NCI-H460 (cell line): ENCODE measurements around the gene LNX1. TPM values are rescaled to one million over a fixed set of nuclear protein-coding genes. Genes with fewer than 3 reads are reported as not detected.
"Not testable (repeated sequence)": the region's sequence is repeated elsewhere in the genome, so short reads cannot be mapped to it uniquely, and the experiment has no call there.

Experiments
- DNase-seq: peaks from one replicate; pipeline ENCODE4 v3.0.0-alpha.2; 2016; ENCODE audit warnings: low read depth; ENCODE audit errors: extremely low read depth
- total RNA-seq: library from RNA; depleted of rRNA; stranded (reverse); fragments of >200 nt; shearing (Covaris generic); gene quantifications from 2 replicates; pipeline ENCODE4 v1.2.3, GENCODE V29; 2014

Gene LNX1
- total RNA-seq, 1 experiment from 2014 or later, result not detected

- DNase-seq, result no peak
Measured at GRCh38 chr4:53477038-53477565, 114.2 kb downstream of the LNX1 start.

- no peak for DNase-seq
Measured at GRCh38 chr4:53476232-53477037, 114.9 kb downstream of the LNX1 start.

DNA sequence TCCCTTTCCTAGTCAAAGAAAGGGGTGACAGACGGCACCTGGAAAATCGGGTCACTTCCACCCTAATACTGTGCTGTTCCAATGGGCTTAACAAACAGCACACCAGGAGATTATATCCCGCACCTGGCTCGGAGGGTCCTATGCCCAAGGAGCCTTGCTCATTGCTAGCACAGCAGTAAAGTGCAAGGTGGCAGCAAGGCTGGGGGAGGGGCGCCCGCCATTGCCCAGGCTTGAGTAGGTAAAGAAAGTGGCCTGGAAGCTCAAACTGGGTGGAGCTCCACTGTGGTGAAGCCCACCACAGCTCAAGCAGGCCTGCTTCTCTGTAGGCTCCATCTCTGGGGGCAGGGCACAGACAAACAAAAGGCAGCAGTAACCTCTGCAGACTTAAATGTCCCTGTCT lies 124.7 kb downstream of the LNX1 start:
- not testable (repeated sequence) for DNase-seq

DNA sequence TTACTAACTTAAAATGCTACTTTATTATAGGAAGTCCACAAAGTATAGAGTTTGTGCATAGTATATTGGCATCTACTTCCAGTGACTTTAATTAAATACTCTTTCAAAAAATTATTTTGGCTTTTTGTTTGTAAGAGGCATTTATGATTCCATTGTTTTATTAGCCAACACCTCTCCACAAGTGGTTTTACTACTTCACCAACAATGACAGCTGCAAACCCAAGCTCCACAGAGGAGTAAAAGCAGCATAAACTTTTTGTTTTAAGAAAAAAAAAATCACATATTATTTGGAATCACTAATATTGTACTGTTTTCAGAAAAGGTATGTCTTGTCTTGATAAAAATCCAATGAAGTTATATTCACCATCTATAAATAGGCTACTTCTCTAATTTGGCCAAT lies 125.4 kb downstream of the LNX1 start:
- DNase-seq, result no peak

- no peak for DNase-seq
Measured at GRCh38 chr4:53465281-53465680, 126.0 kb downstream of the LNX1 start.

DNA sequence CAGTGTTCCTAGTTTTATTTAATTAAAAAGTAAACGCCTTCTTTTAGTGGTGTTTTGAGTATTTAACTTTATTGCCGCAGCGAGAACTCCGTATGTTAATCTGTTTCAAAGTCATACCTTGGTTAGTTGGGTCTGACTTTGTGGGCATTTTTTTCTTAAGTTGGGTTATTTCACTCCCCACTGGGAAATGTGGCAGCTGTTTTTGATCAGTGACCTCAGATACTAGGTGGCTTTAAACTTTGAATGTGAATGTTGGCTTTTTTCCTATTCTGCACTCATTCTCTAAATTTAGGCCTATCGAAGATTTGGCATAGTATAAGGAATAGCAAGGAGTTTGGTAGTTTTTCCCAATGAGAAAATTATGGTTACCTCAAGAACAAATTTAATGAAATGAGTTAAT lies 127.9 kb downstream of the LNX1 start:
- no peak for DNase-seq

- DNase-seq, result no peak
Measured at GRCh38 chr4:53461244-53461643, 130.0 kb downstream of the LNX1 start.

- DNase-seq, result no peak
Measured at GRCh38 chr4:53459548-53459947, 131.7 kb downstream of the LNX1 start.

DNA sequence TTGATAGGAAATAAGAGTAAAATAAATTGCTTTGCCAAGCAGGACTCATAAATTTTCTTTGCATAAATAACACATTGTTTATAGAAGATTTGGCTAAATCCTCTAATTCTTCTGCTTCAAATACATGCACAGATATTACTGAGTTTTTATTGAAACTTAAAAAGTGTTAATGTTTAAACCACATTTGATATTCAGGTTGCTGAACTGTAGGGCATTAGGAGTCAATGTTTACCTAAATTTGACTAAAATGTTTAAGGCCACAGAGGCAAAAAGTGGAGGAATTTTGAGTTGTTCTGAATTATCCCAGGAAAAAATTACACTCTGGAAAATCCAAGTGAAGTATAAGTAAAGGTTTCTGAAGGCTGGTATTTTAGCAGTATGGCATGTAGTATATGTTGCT lies 135.1 kb downstream of the LNX1 start:
- no peak for DNase-seq

DNA sequence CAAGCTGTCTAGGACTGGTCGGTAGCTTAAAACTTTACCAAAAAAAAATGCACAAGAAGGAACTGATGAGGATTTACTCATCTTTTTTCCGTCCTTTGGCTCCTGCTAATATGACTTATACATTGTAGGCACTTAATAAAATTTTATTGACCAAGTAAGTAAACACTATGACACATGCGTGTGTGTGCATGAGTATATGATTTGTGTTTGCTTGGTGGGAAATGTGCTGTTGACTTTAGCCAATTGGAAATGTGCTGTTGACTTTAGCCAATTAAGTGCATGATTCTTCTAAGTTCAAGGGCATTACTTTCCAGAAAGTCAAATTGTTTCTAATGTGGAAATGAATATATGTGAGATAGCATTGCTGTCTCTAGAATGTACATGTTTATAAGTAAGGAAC lies 135.5 kb downstream of the LNX1 start:
- no peak for DNase-seq

DNA sequence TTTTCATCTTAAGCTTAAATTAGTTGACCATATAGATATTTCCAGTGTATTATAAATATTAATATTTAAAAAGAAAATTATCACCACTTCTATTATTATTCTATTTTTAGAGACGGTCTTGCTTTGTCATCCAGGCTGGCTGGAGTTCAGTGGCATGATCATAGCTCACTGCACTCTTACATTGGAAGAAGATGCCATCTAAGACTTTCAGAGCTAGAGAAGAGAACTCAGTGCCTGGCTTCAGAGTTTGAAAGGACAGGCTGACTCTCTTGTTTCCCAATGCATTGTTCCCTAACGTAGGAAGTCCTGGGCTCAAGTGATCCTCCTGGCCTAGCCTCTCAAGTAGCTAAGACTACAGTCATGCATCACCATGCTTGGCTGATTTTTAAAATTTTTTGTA lies 137.9 kb downstream of the LNX1 start:
- no peak for DNase-seq

DNA sequence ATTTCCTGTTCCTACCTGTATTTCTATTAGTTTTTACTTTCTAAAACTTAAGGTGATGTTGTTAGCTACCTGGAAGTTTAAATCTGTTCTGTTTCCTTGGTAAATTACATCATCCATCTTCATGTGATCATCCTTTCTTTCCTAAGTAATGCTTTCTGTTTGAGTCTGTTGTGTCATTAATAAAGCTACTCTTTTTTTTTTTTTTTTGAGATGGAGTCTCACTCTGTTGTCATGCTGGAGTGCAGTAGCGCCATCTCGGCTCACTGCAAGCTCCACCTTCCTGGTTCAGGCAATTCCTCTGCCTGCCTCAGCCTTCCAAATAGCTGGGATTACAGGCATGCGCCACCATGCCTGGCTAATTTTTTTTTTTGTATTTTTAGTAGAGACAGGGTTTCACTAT lies 140.5 kb downstream of the LNX1 start:
- no peak for DNase-seq

DNA sequence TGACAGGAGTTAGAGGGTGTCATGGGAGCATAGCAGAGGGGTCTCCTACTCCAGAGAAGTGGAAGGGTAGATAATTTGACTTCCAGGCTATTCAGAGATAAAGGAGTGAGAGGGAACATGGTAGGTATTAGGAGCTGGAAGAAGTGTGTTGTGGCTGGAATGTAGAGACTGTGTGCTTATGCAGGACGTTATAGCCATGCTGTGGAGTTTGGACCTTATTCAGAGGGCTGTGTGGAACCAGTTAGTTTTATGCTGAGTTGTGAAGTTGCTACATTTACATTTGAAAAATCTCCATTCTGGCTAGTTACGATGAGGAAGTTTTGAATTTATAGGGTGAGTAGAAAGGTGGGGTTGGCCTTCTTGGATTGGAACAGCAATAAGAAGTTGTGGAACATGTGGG lies 146.3 kb downstream of the LNX1 start:
- no peak for DNase-seq

DNA sequence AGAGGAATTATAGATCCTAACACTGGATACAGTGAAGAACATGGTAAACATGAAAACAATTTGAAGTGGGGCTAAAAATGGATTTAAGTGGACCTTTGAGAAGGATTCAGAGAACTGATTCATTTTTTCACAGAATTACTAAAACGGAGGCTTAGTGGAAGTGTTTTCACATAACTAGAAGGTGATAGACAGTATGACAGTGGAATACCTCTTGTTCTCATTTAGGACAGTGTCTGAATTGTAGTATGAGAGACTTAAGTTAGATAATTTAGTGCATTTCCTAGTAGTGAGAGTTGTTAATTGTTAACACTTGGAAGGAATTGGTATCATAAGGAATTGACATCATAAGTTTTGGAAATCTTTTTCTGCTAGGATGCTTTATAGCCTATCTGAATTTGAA lies 149.7 kb downstream of the LNX1 start:
- DNase-seq, result no peak

- DNase-seq, result no peak
Measured at GRCh38 chr4:53436251-53436650, 155.0 kb downstream of the LNX1 start.

- DNase-seq, result no peak
Measured at GRCh38 chr4:53432528-53433424, 158.5 kb downstream of the LNX1 start.

DNA sequence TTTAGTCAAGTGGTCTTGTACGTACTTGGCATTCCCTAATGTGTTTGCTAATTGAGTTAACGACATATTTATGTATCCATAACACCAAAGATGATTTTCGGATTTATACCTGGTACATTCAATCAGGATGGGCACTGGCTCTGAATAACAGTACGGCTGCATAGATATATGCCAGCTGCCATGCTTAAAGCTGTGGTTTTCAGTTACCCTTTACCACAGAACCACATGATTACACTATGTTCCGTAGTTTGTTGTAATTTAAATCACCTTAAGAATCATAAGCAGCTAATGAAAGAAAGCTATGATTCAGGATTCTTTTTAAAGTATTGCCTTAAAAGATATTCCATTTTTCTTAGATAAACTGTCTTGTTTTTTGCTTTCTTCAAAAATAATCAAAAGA lies 160.2 kb downstream of the LNX1 start:
- DNase-seq, result no peak

DNA sequence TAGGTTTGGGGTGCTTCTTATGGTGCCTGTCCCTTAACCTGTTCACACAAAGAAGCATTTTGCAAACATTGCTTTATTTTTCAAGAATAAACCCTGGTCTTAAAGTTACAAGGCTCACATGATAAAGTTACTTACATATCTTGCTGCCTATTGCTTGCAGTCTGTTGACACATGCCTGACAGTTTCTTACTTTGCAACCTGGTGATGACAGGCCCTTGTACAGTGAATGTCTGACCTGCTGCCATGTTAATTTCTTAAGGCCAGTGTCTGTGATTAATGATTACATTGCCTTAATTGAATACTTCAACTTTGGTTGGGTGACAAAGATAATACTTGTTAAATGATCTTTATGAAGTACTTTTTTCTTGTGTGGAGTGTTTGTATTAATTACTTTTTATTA lies 163.9 kb downstream of the LNX1 start:
- DNase-seq, result no peak

DNA sequence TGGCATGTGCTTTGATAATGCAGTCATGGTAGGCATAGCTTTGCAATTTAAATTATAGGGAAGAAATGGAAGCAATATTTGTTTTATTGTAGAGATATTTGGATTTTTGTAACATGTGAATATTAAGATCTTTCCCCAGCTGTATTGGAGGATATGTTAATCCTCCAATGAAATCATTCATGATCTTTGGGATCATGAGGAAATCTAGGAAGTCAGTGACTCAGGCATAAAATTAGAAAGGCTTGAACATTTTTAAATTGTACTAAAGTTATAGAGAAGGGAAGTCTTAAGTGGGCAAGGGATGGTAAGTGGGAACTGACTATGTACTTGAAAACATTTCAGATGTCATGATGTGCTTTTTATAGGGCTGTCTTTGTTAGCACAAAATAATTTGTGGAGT lies 167.0 kb downstream of the LNX1 start:
- DNase-seq, result no peak

- no peak for DNase-seq
Measured at GRCh38 chr4:53422367-53422766, 168.9 kb downstream of the LNX1 start.

- no peak for DNase-seq
Measured at GRCh38 chr4:53421791-53422190, 169.5 kb downstream of the LNX1 start.

- DNase-seq, result no peak
Measured at GRCh38 chr4:53419208-53419607, 172.1 kb downstream of the LNX1 start.
